VCaP (cell line): Measurements from ENCODE around the gene SLC37A2.

Experiments
- H3K27ac ChIP-seq: fragments of 450-650 bp; 2 replicates; pipeline ENCODE4 v1.5.1; 2017
- CTCF ChIP-seq: fragments of 450-650 bp; conservative IDR thresholded peaks from 2 replicates; pipeline ENCODE4 v1.5.1; 2017; ENCODE audit warnings: mild to moderate bottlenecking, moderate library complexity

SLC37A2 gene

GRCh38 chr11:125062218-125062930 is 731 bp upstream of the SLC37A2 start:
- peak overlapping the region; percentile 50; the same call in 1 of the 2 replicates for H3K27ac ChIP-seq
- no peak for TF ChIP-seq CTCF

- H3K27ac ChIP-seq: peak overlapping the region; percentile 50; the same call in 1 of the 2 replicates
- TF ChIP-seq CTCF: no peak
Observed at GRCh38 chr11:125063429-125064043, 431 bp downstream of the SLC37A2 start.

- H3K27ac ChIP-seq: no peak overlapping the region
- no peak for TF ChIP-seq CTCF
Observed at GRCh38 chr11:125064070-125064469, 965 bp downstream of the SLC37A2 start.

GRCh38 chr11:125068368-125068767 is 5.3 kb downstream of the SLC37A2 start:
- no peak overlapping the region for H3K27ac ChIP-seq
- TF ChIP-seq CTCF: no peak

- no peak overlapping the region for H3K27ac ChIP-seq
- TF ChIP-seq CTCF: no peak
Observed at GRCh38 chr11:125069008-125069407, 5.9 kb downstream of the SLC37A2 start.

- no peak overlapping the region for H3K27ac ChIP-seq
Observed at GRCh38 chr11:125069796-125070195, 6.7 kb downstream of the SLC37A2 start.

More at GRCh38 chr11:125069796-125070195, 6.7 kb downstream of the SLC37A2 start:
- no peak for TF ChIP-seq CTCF
